ENCODE results near the gene PTPA. TPM values are rescaled to one million over a fixed set of nuclear protein-coding genes. Genes with fewer than 3 reads are reported as not detected.
"Not testable (repeated sequence)": the region's sequence is repeated elsewhere in the genome, so short reads cannot be mapped to it uniquely, and the experiment has no call there.

PTPA gene
- total RNA-seq, 1 donor from 2014 or later = 61.9 TPM

GRCh38 chr9:129174724-129175514 is 63.7 kb downstream of the PTPA start:
- DNase-seq (ENCODE audit: low spot score) = no peak

- DNase-seq (ENCODE audit: low spot score) = no peak
Observed at GRCh38 chr9:129175515-129175824, 64.3 kb downstream of the PTPA start.

- no peak for DNase-seq (ENCODE audit: low spot score)
Observed at GRCh38 chr9:129175825-129176633, 64.8 kb downstream of the PTPA start.

GRCh38 chr9:129176701-129177442 is 65.7 kb downstream of the PTPA start:
- DNase-seq (ENCODE audit: low spot score) = no peak

- no peak for DNase-seq (ENCODE audit: low spot score)
Observed at GRCh38 chr9:129177443-129177790, 66.2 kb downstream of the PTPA start.

- peak; percentile 97 for DNase-seq (ENCODE audit: low spot score)
Observed at GRCh38 chr9:129177791-129178567, 66.8 kb downstream of the PTPA start, which contains the start of gene IER5L. TSS of gene IER5L (minus strand) at chr9:129178261. CDS start at chr9:129178052, 209 bp downstream.

- DNase-seq (ENCODE audit: low spot score) = no peak
Observed at GRCh38 chr9:129178568-129179382, 67.6 kb downstream of the PTPA start.

- DNase-seq (ENCODE audit: low spot score) = no peak
Observed at GRCh38 chr9:129181246-129181645, 70.0 kb downstream of the PTPA start.

GRCh38 chr9:129182122-129182521 is 70.9 kb downstream of the PTPA start:
- DNase-seq (ENCODE audit: low spot score) = no peak

GRCh38 chr9:129182625-129183494 is 71.6 kb downstream of the PTPA start:
- DNase-seq (ENCODE audit: low spot score) = no peak

GRCh38 chr9:129183495-129184218 is 72.4 kb downstream of the PTPA start:
- no peak for DNase-seq (ENCODE audit: low spot score)

GRCh38 chr9:129184219-129184524 is 73.0 kb downstream of the PTPA start:
- no peak for DNase-seq (ENCODE audit: low spot score)

- DNase-seq (ENCODE audit: low spot score) = no peak
Observed at GRCh38 chr9:129184596-129185122, 73.4 kb downstream of the PTPA start.

GRCh38 chr9:129185402-129185801 is 74.2 kb downstream of the PTPA start:
- no peak for DNase-seq (ENCODE audit: low spot score)

- no peak for DNase-seq (ENCODE audit: low spot score)
Observed at GRCh38 chr9:129185991-129186390, 74.8 kb downstream of the PTPA start.

- no peak for DNase-seq (ENCODE audit: low spot score)
Observed at GRCh38 chr9:129187042-129187441, 75.8 kb downstream of the PTPA start.

- DNase-seq (ENCODE audit: low spot score) = not testable (repeated sequence)
Observed at GRCh38 chr9:129189971-129190370, 78.8 kb downstream of the PTPA start.

- DNase-seq (ENCODE audit: low spot score) = no peak
Observed at GRCh38 chr9:129191234-129191633, 80.0 kb downstream of the PTPA start.

Data from mesenteric fat pad (tissue), 1 donor.